ENCODE results near the gene PMPCB.

The PMPCB gene

GRCh38 chr7:103336761-103337160 is 39.5 kb downstream of the PMPCB start:
- DNase-seq: no peak

DNA sequence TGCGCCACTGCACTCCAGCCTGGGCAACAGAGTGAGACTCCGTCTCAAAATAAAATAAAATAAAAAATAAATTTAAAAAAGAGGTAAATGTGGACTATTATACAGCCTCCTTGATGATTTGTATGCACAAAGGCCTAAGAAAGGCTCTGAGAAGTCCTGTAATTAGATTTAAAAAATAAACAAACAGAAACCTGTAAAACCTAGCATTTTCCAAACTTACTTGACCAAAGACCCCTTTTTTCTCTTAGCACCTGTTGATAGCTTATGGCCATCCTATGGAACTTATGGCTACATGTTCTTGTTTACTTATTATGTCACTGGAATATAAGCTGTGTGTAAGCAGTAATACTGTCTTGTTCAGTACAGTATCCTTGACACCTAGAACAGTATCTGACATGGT is 41.6 kb downstream of the PMPCB start:
- no peak for DNase-seq

GRCh38 chr7:103341466-103341865 is 44.2 kb downstream of the PMPCB start:
- DNase-seq: no peak

DNA sequence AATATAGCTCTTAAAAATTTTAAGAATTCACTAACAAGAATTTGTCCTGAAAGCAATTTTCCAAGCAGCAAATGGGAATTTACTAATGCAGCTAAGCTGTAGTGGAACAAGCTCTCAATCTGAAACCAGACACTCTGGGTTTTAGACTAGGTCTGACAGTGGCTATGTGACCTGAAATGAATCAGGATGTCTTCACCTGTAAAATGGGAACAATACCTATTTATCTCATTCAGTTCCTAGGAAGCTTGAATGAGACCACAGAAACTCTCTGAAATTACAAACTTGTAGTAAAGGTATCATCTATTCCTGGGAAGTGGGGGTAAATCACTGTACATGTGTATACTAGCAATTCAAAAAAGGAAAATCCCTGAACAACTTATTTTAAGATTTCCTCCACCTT is 46.1 kb downstream of the PMPCB start:
- no peak for DNase-seq

DNA sequence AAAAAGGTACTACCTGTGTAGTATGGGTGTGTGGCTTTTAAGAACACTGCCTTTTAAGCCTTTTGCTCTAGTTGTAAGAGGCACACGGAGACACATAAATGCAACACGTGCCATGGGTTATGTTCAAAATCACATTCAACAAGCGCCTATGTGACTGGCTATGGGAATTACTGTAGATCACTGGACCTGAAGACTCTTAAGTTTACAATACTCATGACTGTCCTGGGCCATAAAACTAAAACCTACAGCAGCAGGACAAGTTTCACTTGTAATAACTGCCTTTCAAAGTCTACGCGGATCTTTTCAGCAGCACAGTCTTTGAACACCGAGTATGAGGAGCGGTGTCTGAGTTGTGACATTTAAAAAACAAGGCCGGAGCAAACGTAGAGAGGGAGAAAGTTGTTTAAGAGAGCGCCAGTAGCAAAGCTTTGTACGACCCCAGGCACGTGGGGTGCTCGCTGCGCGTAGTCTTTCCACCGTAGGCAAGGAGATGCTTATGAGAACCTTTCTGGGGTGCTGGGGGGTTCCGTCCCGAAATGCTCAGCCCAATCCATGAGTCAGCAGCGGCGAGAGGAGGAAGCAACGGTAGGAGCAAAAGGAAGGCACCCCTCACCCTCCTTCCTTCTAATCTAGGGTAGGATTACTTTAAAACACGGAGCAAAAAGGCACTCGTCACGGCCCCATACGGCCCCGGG is 46.7 kb downstream of the PMPCB start:
- peak; percentile 42 for DNase-seq

DNA sequence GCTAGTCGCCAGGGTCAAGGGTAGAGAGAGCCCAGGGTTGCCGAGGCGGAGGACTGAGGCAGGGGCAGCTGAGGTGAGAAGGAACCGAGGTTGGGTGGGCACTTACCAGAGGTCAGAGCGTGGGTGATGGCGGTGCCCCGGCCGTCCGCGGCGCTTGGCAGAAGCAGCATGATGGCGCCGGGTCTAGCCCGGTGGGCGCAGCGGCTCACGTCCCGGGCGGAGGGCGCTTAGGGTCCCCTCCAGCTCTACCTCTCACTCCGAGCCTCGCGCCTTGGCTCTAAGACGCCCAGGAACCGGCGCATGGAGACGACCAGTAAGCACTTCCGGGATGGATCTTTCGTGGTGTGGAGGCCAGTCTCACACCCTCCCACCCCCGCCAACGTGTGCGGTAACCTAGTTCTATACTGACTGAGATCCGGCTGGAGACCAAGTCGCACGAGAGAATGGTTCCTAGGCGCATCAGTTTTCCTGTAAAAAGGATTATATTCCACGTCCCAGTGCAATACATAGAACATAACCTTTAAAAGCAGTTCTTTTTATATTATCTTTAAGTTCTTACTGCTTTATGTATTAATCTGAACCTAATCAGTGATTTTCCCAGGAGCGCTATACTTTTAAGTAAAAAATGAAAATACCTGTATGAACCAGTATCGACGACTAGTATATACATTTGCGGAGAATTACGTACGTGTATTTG is 47.4 kb downstream of the PMPCB start, which contains the start of gene DNAJC2:
DNAJC2 (minus strand) TSS at position 315 of the 697 bp plus-strand sequence; CDS start at position 170, 145 bp downstream.
- DNase-seq: peak; percentile 88

- no peak for DNase-seq
Measured at GRCh38 chr7:103346396-103346795, 49.2 kb downstream of the PMPCB start.

DNA sequence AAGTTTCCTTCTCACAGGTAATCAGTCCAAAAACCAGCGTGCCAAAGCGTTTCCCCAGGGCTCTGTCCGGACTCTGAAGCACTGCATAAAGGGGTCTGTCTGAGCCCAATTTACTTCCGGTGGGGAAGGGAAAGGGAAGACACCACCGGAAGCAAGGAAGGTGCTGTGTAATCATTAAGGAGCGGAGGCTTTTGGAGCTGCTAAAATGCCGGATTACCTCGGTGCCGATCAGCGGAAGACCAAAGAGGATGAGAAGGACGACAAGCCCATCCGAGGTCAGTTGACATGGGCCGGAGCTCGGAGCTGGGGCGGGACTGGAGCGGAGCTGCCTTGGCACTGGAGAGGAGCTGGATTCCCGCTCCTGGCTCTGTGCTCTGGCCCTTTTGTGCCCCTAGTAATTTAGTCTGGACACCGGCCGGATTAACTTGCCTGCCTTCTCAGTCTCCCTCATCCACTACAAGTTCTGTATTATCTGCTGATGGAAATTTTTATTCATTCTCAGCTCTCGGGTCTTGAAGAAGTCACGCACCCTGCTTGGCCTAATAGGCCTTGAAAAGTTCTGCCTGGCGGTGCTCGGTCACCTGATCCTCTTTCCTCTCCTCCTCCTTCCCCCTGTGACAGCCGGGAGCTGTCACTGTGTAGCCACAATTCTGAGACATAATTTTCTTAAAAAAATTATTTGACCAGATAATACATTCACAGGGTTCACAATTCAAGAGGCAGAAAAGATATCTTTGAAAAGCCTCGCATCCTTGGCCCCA is 50.5 kb downstream of the PMPCB start, which contains the start of gene PSMC2:
PSMC2 (plus strand) TSS at position 137 of the 761 bp plus-strand sequence; CDS start at position 206, 69 bp downstream.
- DNase-seq: peak; percentile 80

- no peak for DNase-seq
Measured at GRCh38 chr7:103348452-103348851, 51.2 kb downstream of the PMPCB start.

DNA sequence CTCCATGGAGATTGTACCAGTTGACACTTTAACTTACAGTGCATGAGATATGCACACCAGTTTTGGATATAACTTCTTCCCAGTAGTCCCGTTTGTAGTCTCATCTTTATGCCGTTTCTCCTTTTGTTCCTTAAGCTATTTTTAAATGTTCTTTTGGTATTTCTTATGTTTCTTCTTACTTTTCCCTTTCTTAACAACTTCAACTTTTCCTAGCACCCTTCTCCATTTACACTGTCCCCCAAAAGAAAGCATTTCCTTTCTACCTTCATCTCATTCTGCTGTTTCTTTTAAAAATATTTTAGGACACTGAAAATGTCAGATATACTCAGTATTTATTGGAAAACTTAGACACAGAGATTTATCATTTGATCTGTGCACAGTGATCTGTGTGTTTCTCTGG is 51.7 kb downstream of the PMPCB start:
- DNase-seq: no peak

DNA sequence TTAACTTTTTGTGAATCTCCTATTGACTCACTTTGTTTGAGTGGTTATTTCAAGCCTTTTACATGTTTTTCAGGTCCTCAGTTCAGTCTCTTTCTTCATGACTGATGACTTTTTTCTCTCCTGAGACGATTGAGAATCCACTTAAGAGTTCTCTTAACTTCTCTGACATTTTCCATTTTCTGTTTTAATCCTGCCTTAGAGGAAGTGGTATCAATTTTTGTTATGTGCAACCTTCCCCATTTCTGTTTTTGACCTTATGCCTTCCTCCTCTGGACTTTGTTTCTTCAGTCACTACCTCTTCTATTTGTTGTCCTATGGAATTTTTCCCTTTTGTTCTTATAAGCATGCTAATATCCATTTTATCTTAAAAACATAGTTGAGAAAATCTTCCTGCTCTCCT is 52.6 kb downstream of the PMPCB start:
- DNase-seq: no peak
